Measurements from ENCODE around the gene TNS2. TPM values are rescaled to one million over a fixed set of nuclear protein-coding genes. Genes with fewer than 3 reads are reported as not detected.

Gene TNS2
- total and polyA plus RNA-seq, 9 donors: 66.8 to 255 (median 190) TPM

- intact Hi-C loops (cut with DNase I): no loop called here
- Histone ChIP-seq H3K27ac (peak overlapping the region in 1 of 2 donors; percentile 20), H3K27me3 (no peaks in the 10 kb centered on the region), H3K4me3 (no peak overlapping the region), H3K4me1 (ENCODE audit: insufficient read depth) (peaks cover 15% of the 10 kb centered on the region), H3K36me3 (no peaks in the 10 kb centered on the region), H3K9me3 (no peaks in the 10 kb centered on the region)
- 86 to 87% (median 87%) methylated on average over 19 to 24 of the region's 24 CpGs for WGBS, 3 donors
- TF ChIP-seq EP300 (IDR thresholded peaks at IDR 0.05) (no peak), CTCF (IDR thresholded peaks at IDR 0.05) (no peak), POLR2A (IDR thresholded peaks at IDR 0.05) (no peak)
- peak in 2 of 5 donors; percentile 43 to 48 for DNase-seq
These were observed 9.7 kb downstream of the TNS2 start for GRCh38 chr12:53059434-53060063.

- Histone ChIP-seq H3K9me3 (no peaks in the 10 kb centered on the region), H3K27me3 (no peaks in the 10 kb centered on the region), H3K36me3 (no peaks in the 10 kb centered on the region), H3K27ac (peak overlapping the region; percentile 42 to 64), H3K4me1 (ENCODE audit: insufficient read depth) (peaks cover 17% of the 10 kb centered on the region), H3K4me3 (no peak overlapping the region)
- 73 to 82% (median 79%) methylated on average over 17 of the region's 17 CpGs for WGBS, 3 donors
- intact Hi-C loops (cut with DNase I): no loop called here
- DNase-seq: peak in 1 of 5 donors; percentile 31
- no peak for TF ChIP-seq POLR2A (IDR thresholded peaks at IDR 0.05)
- TF ChIP-seq CTCF (IDR thresholded peaks at IDR 0.05): no peak
These were observed 10.3 kb downstream of the TNS2 start for GRCh38 chr12:53060064-53060720.

GRCh38 chr12:53060721-53061276 is 10.9 kb downstream of the TNS2 start:
- WGBS, 3 donors: 56 to 64% (median 60%) methylated on average over 17 to 18 of the region's 18 CpGs
- intact Hi-C loops (cut with DNase I): no loop called here
- Histone ChIP-seq H3K27ac (peak overlapping the region; percentile 42 to 64), H3K9me3 (no peaks in the 10 kb centered on the region), H3K36me3 (no peaks in the 10 kb centered on the region), H3K27me3 (no peaks in the 10 kb centered on the region), H3K4me1 (ENCODE audit: insufficient read depth) (peaks cover 17% of the 10 kb centered on the region), H3K4me3 (no peak overlapping the region)
- peak in 4 of 5 donors; percentile 61 to 70 (median 66) for DNase-seq
- TF ChIP-seq POLR2A (IDR thresholded peaks at IDR 0.05): no peak
- TF ChIP-seq EP300 (IDR thresholded peaks at IDR 0.05): no peak

GRCh38 chr12:53061404-53062010 is 11.6 kb downstream of the TNS2 start:
- H3K27me3 ChIP-seq: no peaks in the 10 kb centered on the region
- no peak overlapping the region for H3K4me3 ChIP-seq
- no peaks in the 10 kb centered on the region for H3K9me3 ChIP-seq
- WGBS, 3 donors: 81 to 89% (median 86%) methylated on average over 5 of the region's 5 CpGs
- intact Hi-C loops (cut with DNase I): no loop called here
- TF ChIP-seq EP300 (IDR thresholded peaks at IDR 0.05) (no peak), CTCF (IDR thresholded peaks at IDR 0.05) (no peak), POLR2A (IDR thresholded peaks at IDR 0.05) (no peak)
- peaks cover 20% of the 10 kb centered on the region for H3K4me1 ChIP-seq (ENCODE audit: insufficient read depth)
- peak overlapping the region; percentile 42 to 64 for H3K27ac ChIP-seq
- H3K36me3 ChIP-seq: no peaks in the 10 kb centered on the region
- peak; percentile 44 to 67 (median 54) for DNase-seq

All from ovary (tissue), 9 donors.